A172 (cell line): ENCODE measurements around the gene ZFAND2B. TPM values are rescaled to one million over a fixed set of nuclear protein-coding genes. Genes with fewer than 3 reads are reported as not detected.
A peak's percentile ranks its signal among the peaks of the same experiment; 100 is the strongest.

Experiments
- DNase-seq: peaks from one replicate; pipeline ENCODE4 v3.0.0-alpha.2; 2015; ENCODE audit warnings: low spot score
- total RNA-seq: library from RNA; depleted of rRNA; stranded (reverse); fragments of >200 nt; shearing (Covaris generic); gene quantifications from 2 replicates; pipeline ENCODE4 v1.2.3, GENCODE V29; 2014

ZFAND2B gene
- total RNA-seq, 1 experiment from 2014 or later, result 57.6 TPM

- DNase-seq, result no peak
Measured at GRCh38 chr2:219204425-219205164, 2.0 kb upstream of the ZFAND2B start.

GRCh38 chr2:219205165-219205538 is 1.4 kb upstream of the ZFAND2B start:
- DNase-seq, result no peak

GRCh38 chr2:219205981-219206327 is 628 bp upstream of the ZFAND2B start:
- no peak for DNase-seq

- no peak for DNase-seq
Measured at GRCh38 chr2:219207134-219207883, 727 bp downstream of the ZFAND2B start.

- DNase-seq, result peak; percentile 54
Measured at GRCh38 chr2:219207884-219208740, 1.5 kb downstream of the ZFAND2B start.

- DNase-seq, result no peak
Measured at GRCh38 chr2:219209236-219210195, 2.9 kb downstream of the ZFAND2B start.

GRCh38 chr2:219210196-219210885 is 3.8 kb downstream of the ZFAND2B start:
- no peak for DNase-seq

- no peak for DNase-seq
Measured at GRCh38 chr2:219210886-219211362, 4.3 kb downstream of the ZFAND2B start.

GRCh38 chr2:219213026-219213415 is 6.4 kb downstream of the ZFAND2B start:
- no peak for DNase-seq

- DNase-seq, result no peak
Measured at GRCh38 chr2:219213486-219214071, 7.0 kb downstream of the ZFAND2B start.

- DNase-seq, result no peak
Measured at GRCh38 chr2:219214141-219214540, 7.6 kb downstream of the ZFAND2B start.

GRCh38 chr2:219214786-219215185 is 8.2 kb downstream of the ZFAND2B start:
- DNase-seq, result no peak

GRCh38 chr2:219215871-219216534 is 9.4 kb downstream of the ZFAND2B start:
- no peak for DNase-seq

- DNase-seq, result no peak
Measured at GRCh38 chr2:219216535-219216915, 9.9 kb downstream of the ZFAND2B start.

- DNase-seq, result peak; percentile 64
Measured at GRCh38 chr2:219218217-219218731, 11.7 kb downstream of the ZFAND2B start.

- peak; percentile 84 for DNase-seq
Measured at GRCh38 chr2:219218732-219219701, 12.4 kb downstream of the ZFAND2B start, which contains the start of gene ABCB6. Gene ABCB6 (minus strand): TSS chr2:219218958. CDS start chr2:219218673, 285 bp downstream.

GRCh38 chr2:219219784-219220532 is 13.4 kb downstream of the ZFAND2B start:
- no peak for DNase-seq
